A549 (cell line): ENCODE measurements around the gene UNC13B. TPM values are rescaled to one million over a fixed set of nuclear protein-coding genes. Genes with fewer than 3 reads are reported as not detected.

ENCODE experiments used
- ATAC-seq, 2 experiments: fragments of 200-7000 bp in 1 of 2; fragments of >200 bp in 1 of 2; cut with Nextera tagmentation in 1 of 2; cut with Tn5 transposase in 1 of 2; 3 replicates each; pipeline versions ENCODE4 v1.8.0 to v1.9.1; 2018 to 2020; ENCODE audit warnings: mild to moderate bottlenecking in 1 of 2, moderate library complexity in 1 of 2
- CTCF ChIA-PET: fragments of 300-600 bp; sonication (Branson Sonifier 250); formaldehyde crosslinking; extraction: SDS; loops from one replicate; lab custom pipeline; 2021; ENCODE audit warnings: antibody characterized with exemption, inconsistent platforms; lab: Yijun Ruan, JAX
- POLR2A ChIA-PET: fragments of 350-600 bp; formaldehyde crosslinking; extraction: SDS; loops from one replicate; lab custom pipeline; 2021; ENCODE audit warnings: antibody characterized with exemption, inconsistent platforms; lab: Yijun Ruan, JAX
- DNase-seq, 2 experiments: peaks; one replicate each; pipeline versions ENCODE4 v3.0.0 to v3.0.0-alpha.2; 2011 to 2016; ENCODE audit warnings: low read depth in 1 of 2, low spot score in 1 of 2
- FAIRE-seq: peaks from 2 replicates; lab custom pipeline; 2011; peaks lifted over from hg19 to GRCh38; lab: Jason Lieb, UNC
- H3K27ac ChIP-seq, 2 experiments: fragments of >200 bp; sonication (Bioruptor Twin); formaldehyde crosslinking; 3 replicates each; pipeline ENCODE4 v1.5.1; 2016 to 2017
- H3K4me1 ChIP-seq: fragments of >200 bp; sonication (Bioruptor Twin); formaldehyde crosslinking; 3 replicates; pipeline ENCODE4 v1.6.1; 2016
- H3K4me2 ChIP-seq: fragments of >200 bp; sonication (Bioruptor Twin); formaldehyde crosslinking; 3 replicates; pipeline ENCODE4 v1.6.1; 2016
- H3K4me3 ChIP-seq: fragments of >200 bp; sonication (Bioruptor Twin); formaldehyde crosslinking; 3 replicates; pipeline ENCODE4 v1.5.1; 2016
- H3K9me3 ChIP-seq: fragments of >200 bp; sonication (Bioruptor Twin); formaldehyde crosslinking; 3 replicates; pipeline ENCODE4 v1.6.1; 2016
- BCL3 ChIP-seq: fragments of >200 bp; sonication (Bioruptor Twin); formaldehyde crosslinking; IDR thresholded peaks from 3 replicates; pipeline ENCODE4 v1.6.1; 2016
- BHLHE40 ChIP-seq: IDR thresholded peaks from 2 replicates; pipeline ENCODE4 v1.6.1; 2012; ENCODE audit warnings: low read depth, low read length, inconsistent platforms
- CBX8 ChIP-seq: fragments of 200-600 bp; sonication (generic); IDR thresholded peaks from 2 replicates; pipeline ENCODE4 v1.6.1; 2016
- CEBPB ChIP-seq, 2 experiments: fragments of >200 bp in 1 of 2; sonication (Bioruptor Twin) in 1 of 2; formaldehyde crosslinking in 1 of 2; IDR thresholded peaks; 2 replicates each; pipeline ENCODE4 v1.6.1; 2012 to 2016
- CHD2 ChIP-seq: fragments of 150-350 bp; IDR thresholded peaks from 2 replicates; pipeline ENCODE4 v1.6.1; 2014; ENCODE audit warnings: low read length; ENCODE audit not compliant: partially characterized antibody
- ESRRA ChIP-seq: fragments of 150-350 bp; IDR thresholded peaks from 2 replicates; pipeline ENCODE4 v1.6.1; 2014; ENCODE audit warnings: mild to moderate bottlenecking, low read length, borderline replicate concordance
- FOXS1 ChIP-seq: fragments of 250-450 bp; sonication (Bioruptor Pico); IDR thresholded peaks from 2 replicates; pipeline ENCODE4 v1.5.0; 2020; ENCODE audit warnings: mild to moderate bottlenecking, moderate library complexity
- HDAC2 ChIP-seq: fragments of 200-600 bp; sonication (generic); IDR thresholded peaks from 2 replicates; pipeline ENCODE4 v1.6.1; 2016
- HEYL ChIP-seq: fragments of 250-450 bp; sonication (Bioruptor Pico); IDR thresholded peaks from 2 replicates; pipeline ENCODE4 v1.8.0; 2021; ENCODE audit warnings: mild to moderate bottlenecking, moderate library complexity
- HOXA7 ChIP-seq: fragments of 250-450 bp; sonication (Bioruptor Pico); IDR thresholded peaks from 2 replicates; pipeline ENCODE4 v1.5.0; 2020; ENCODE audit warnings: mild to moderate bottlenecking, moderate library complexity
- HOXB13 ChIP-seq: fragments of 250-450 bp; sonication (Bioruptor Pico); IDR thresholded peaks from 2 replicates; pipeline ENCODE4 v1.5.0; 2020; ENCODE audit warnings: low read depth, mild to moderate bottlenecking, moderate library complexity
- HOXB5 ChIP-seq: fragments of 250-450 bp; sonication (Bioruptor Pico); IDR thresholded peaks from 2 replicates; pipeline ENCODE4 v1.5.0; 2020; ENCODE audit warnings: mild to moderate bottlenecking, moderate library complexity
- JUN ChIP-seq, 2 experiments: fragments of >200 bp; sonication (Bioruptor Twin); formaldehyde crosslinking; IDR thresholded peaks; 2 replicates in 1 of 2; 3 replicates in 1 of 2; pipeline ENCODE4 v1.6.1; 2016 to 2017
- JUNB ChIP-seq: fragments of >200 bp; sonication (Bioruptor Twin); formaldehyde crosslinking; IDR thresholded peaks from 2 replicates; pipeline ENCODE4 v1.6.1; 2016
- KDM5A ChIP-seq: fragments of 200-600 bp; sonication (generic); IDR thresholded peaks from 2 replicates; pipeline ENCODE4 v1.6.1; 2016; ENCODE audit warnings: antibody characterized with exemption, mild to moderate bottlenecking
- MAFK ChIP-seq: fragments of 450-650 bp; IDR thresholded peaks from 2 replicates; pipeline ENCODE4 v1.6.1; 2014; ENCODE audit not compliant: partially characterized antibody
- NFE2L2 ChIP-seq: fragments of 150-350 bp; conservative IDR thresholded peaks from 2 replicates; pipeline ENCODE4 v1.6.1; 2014; ENCODE audit warnings: low read length
- PHF8 ChIP-seq: fragments of 200-600 bp; sonication (generic); IDR thresholded peaks from 2 replicates; pipeline ENCODE4 v1.6.1; 2016; ENCODE audit warnings: low read depth, mild to moderate bottlenecking, antibody characterized with exemption, moderate library complexity, borderline replicate concordance
- RFX5 ChIP-seq: fragments of 450-650 bp; IDR thresholded peaks from 2 replicates; pipeline ENCODE4 v1.7.1; 2014; ENCODE audit warnings: antibody characterized with exemption, mild to moderate bottlenecking, moderate library complexity
- TP53 ChIP-seq: fragments of 250-450 bp; sonication (Bioruptor Pico); IDR thresholded peaks from 2 replicates; pipeline ENCODE4 v1.5.0; 2021; ENCODE audit warnings: mild to moderate bottlenecking, moderate library complexity
- ZNF302 ChIP-seq: fragments of 250-450 bp; sonication (Bioruptor Pico); IDR thresholded peaks from 2 replicates; pipeline ENCODE4 v1.9.0; 2021; ENCODE audit warnings: inconsistent platforms, mild to moderate bottlenecking, moderate library complexity
- ZSCAN20 ChIP-seq: fragments of 250-450 bp; sonication (Bioruptor Pico); IDR thresholded peaks from 2 replicates; pipeline ENCODE4 v1.8.0; 2022; ENCODE audit warnings: mild to moderate bottlenecking, moderate library complexity
- WGBS: methylation state at CpG from one replicate; pipeline ENCODE4 v1.1.6; 2017; ENCODE audit errors: missing lambda C conversion rate; 5-methylcytosine and 5-hydroxymethylcytosine counted together
- polyA plus RNA-seq, 4 experiments: library from polyadenylated mRNA; depleted of rRNA in 3 of 4; stranded (reverse); fragments of >200 nt; fragmentation: RNase III in 1 of 4; extraction: RNeasy Plus Mini Kit Qiagen cat#74134 plus additional on column Dnase treatment in 1 of 4; gene quantifications; 2 replicates in 3 of 4; 3 replicates in 1 of 4; pipeline ENCODE4 v1.2.3, GENCODE V29; 2011 to 2017
- TF ChIP-seq, protein P1 (sequence below): fragments of >200 bp; sonication (Bioruptor Twin); formaldehyde crosslinking; IDR thresholded peaks from 2 replicates; pipeline ENCODE4 v1.6.1; 2016
- TF ChIP-seq, protein P2 (sequence below): fragments of 450-650 bp; IDR thresholded peaks from 2 replicates; pipeline ENCODE4 v1.6.1; 2014; ENCODE audit warnings: antibody characterized with exemption
- TF ChIP-seq, protein P3 (sequence below): fragments of 150-350 bp; IDR thresholded peaks from 2 replicates; pipeline ENCODE4 v1.6.1; 2014; ENCODE audit warnings: low read depth, mild to moderate bottlenecking, low read length

Gene UNC13B
- polyA plus RNA-seq, 2 of the 4 experiments (the other 2 are of a cell fraction): 9.9 to 17.8 TPM

DNA sequence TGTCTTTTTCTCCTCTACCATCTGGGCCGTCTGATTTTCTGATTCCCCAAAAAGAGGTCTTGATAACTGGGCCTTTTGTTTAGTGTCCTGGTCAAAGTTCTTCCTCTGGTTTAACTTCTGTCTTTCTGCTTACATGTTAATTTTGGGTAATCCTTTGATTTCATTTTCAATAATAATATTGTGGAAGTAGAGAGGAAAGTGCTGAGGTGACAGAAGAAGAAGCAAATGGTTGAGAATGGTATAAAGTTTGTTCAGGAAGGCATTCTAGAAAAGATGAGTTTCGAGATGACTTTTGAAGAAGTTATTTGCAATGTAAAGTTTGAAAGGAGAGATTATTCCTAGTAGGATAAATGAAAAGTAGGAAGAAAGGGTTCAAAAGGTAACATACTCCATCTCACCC, 118.1 kb downstream of the UNC13B start:
- H3K4me3 ChIP-seq: no peak overlapping the region
- ChIA-PET POLR2A (no interaction called here), CTCF (no interaction called here)
- no peak overlapping the region for H3K4me2 ChIP-seq
- TF ChIP-seq MAFK (peak; percentile 52), BHLHE40 (no peak)
- no peaks in the 10 kb centered on the region for H3K9me3 ChIP-seq
- FAIRE-seq: no peak
- no peak overlapping the region for H3K27ac ChIP-seq
- ATAC-seq: no peak
- 84% methylated on average over 2 of the region's 2 CpGs for WGBS
- DNase-seq: no peak
- peaks cover 10% of the 10 kb centered on the region; the same call in 2 of the 3 replicates for H3K4me1 ChIP-seq

GRCh38 chr9:35280399-35280798, 118.6 kb downstream of the UNC13B start:
- FAIRE-seq: no peak
- POLR2A ChIA-PET: no interaction called here
- TF ChIP-seq HEYL (CRISPR knock-in tag): no peak
- TF ChIP-seq, protein P1, sequence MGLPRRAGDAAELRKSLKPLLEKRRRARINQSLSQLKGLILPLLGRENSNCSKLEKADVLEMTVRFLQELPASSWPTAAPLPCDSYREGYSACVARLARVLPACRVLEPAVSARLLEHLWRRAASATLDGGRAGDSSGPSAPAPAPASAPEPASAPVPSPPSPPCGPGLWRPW: no peak
- no peak for TF ChIP-seq HOXA7 (CRISPR knock-in tag)
- TF ChIP-seq TP53 (CRISPR knock-in tag): no peak
- TF ChIP-seq ESRRA: no peak
- no peak for TF ChIP-seq KDM5A
- TF ChIP-seq PHF8: no peak
- TF ChIP-seq, all 56 proteins: peak for 0
- 50% methylated on average over 1 of the region's 1 CpG for WGBS
- CTCF ChIA-PET: interaction anchor here (0.7 kb wide), 1 partner anchor 25 kb away, joined by 3 read pairs; no protein-coding TSS in a partner anchor
- H3K4me1 ChIP-seq: peaks cover 10% of the 10 kb centered on the region; the same call in 2 of the 3 replicates
- H3K27ac ChIP-seq: no peak overlapping the region
- no peak for DNase-seq
- H3K4me3 ChIP-seq: no peak overlapping the region
- ATAC-seq: no peak
- no peaks in the 10 kb centered on the region for H3K9me3 ChIP-seq
- no peak overlapping the region for H3K4me2 ChIP-seq

DNA sequence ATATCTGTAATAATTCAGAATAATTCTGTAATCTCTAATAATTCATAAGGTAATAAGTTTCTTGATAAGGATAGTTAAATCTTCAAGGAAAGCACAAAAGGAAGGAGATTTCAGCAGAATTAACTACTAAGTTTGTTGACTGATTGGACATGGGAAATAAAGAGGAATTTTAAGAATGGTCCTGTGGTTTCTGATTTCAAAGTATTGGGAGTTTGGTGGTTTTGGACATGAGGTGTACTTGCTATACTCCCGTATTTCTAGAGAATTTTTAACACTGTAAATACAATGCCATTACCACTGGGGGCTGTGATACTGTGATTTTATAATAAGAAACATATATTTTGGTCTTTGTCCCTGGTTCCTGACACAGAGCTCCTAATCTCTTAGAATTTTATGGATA, 123.9 kb downstream of the UNC13B start:
- ATAC-seq (no peak), DNase-seq (no peak), FAIRE-seq (peak; percentile 43)
- no peaks in the 10 kb centered on the region for H3K9me3 ChIP-seq
- 73% methylated on average over 1 of the region's 1 CpG for WGBS
- no peaks in the 10 kb centered on the region; the same call in 2 of the 3 replicates for H3K4me1 ChIP-seq
- POLR2A ChIA-PET: no interaction called here
- TF ChIP-seq KDM5A: no peak
- no peak for TF ChIP-seq HDAC2
- no peak for TF ChIP-seq HOXB5
- no peak for TF ChIP-seq CHD2
- no peak for TF ChIP-seq CEBPB (IDR thresholded peaks at IDR 0.05)
- TF ChIP-seq, protein P2, sequence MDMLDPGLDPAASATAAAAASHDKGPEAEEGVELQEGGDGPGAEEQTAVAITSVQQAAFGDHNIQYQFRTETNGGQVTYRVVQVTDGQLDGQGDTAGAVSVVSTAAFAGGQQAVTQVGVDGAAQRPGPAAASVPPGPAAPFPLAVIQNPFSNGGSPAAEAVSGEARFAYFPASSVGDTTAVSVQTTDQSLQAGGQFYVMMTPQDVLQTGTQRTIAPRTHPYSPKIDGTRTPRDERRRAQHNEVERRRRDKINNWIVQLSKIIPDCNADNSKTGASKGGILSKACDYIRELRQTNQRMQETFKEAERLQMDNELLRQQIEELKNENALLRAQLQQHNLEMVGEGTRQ: no peak
- no peak for TF ChIP-seq BCL3
- TF ChIP-seq JUNB: no peak
- no peak for TF ChIP-seq NFE2L2
- TF ChIP-seq ZSCAN20 (CRISPR knock-in tag): no peak
- TF ChIP-seq BHLHE40: no peak
- no peak for TF ChIP-seq ZNF302 (CRISPR knock-in tag)
- TF ChIP-seq CBX8: no peak
- TF ChIP-seq RFX5: no peak
- TF ChIP-seq, protein P3, sequence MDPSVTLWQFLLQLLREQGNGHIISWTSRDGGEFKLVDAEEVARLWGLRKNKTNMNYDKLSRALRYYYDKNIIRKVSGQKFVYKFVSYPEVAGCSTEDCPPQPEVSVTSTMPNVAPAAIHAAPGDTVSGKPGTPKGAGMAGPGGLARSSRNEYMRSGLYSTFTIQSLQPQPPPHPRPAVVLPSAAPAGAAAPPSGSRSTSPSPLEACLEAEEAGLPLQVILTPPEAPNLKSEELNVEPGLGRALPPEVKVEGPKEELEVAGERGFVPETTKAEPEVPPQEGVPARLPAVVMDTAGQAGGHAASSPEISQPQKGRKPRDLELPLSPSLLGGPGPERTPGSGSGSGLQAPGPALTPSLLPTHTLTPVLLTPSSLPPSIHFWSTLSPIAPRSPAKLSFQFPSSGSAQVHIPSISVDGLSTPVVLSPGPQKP: no peak
- no peak for TF ChIP-seq HOXB13 (CRISPR knock-in tag)
- no peak for TF ChIP-seq FOXS1 (CRISPR knock-in tag)
- TF ChIP-seq JUN (IDR thresholded peaks at IDR 0.05): no peak
- H3K4me3 ChIP-seq: no peak overlapping the region
- H3K27ac ChIP-seq: no peak overlapping the region
- CTCF ChIA-PET: interaction anchor here (0.6 kb wide), 1 partner anchor 152 kb away, joined by 3 read pairs; no protein-coding TSS in a partner anchor
- no peak overlapping the region for H3K4me2 ChIP-seq
